H1 (cell line): ENCODE measurements around the gene RNU6-1. TPM values are rescaled to one million over a fixed set of nuclear protein-coding genes. Genes with fewer than 3 reads are reported as not detected.

Experiments used
- CTCF ChIA-PET: fragments of 300-600 bp; sonication (Branson Sonifier 250); formaldehyde crosslinking; loops from one replicate; lab custom pipeline; 2021; ENCODE audit not compliant: partially characterized antibody; lab: Charles Lee
- POLR2A ChIA-PET: fragments of 300-600 bp; sonication (Branson Sonifier 250); formaldehyde crosslinking; loops from one replicate; lab custom pipeline; 2021; ENCODE audit warnings: inconsistent platforms; ENCODE audit not compliant: partially characterized antibody; lab: Charles Lee
- DNase-seq, 2 experiments: peaks; one replicate each; pipeline versions ENCODE4 v3.0.0 to v3.0.0-alpha.2; 2010 to 2022; ENCODE audit warnings: low spot score in 2 of 2, low read depth in 1 of 2, mixed read lengths in 1 of 2
- FAIRE-seq: peaks from 2 replicates; lab custom pipeline; 2011; peaks lifted over from hg19 to GRCh38; lab: Jason Lieb, UNC
- H2AFZ ChIP-seq: 2 replicates; pipeline ENCODE4 v1.8.1; 2012; ENCODE audit warnings: low read length, inconsistent platforms
- H2AK5ac ChIP-seq: 2 replicates; pipeline ENCODE4 v1.6.1; 2013; ENCODE audit warnings: low read depth, low read length
- H2BK120ac ChIP-seq: replicated peaks from 2 replicates; pipeline ENCODE3; 2013; ENCODE audit warnings: low read depth, low read length, inconsistent platforms
- H2BK12ac ChIP-seq: 2 replicates; pipeline ENCODE4 v1.6.1; 2013; ENCODE audit warnings: low read depth, low read length
- H2BK15ac ChIP-seq: 2 replicates; pipeline ENCODE4 v1.6.1; 2013; ENCODE audit warnings: low read length
- H2BK20ac ChIP-seq: 2 replicates; pipeline ENCODE4 v1.6.1; 2013; ENCODE audit warnings: low read length
- H2BK5ac ChIP-seq: 2 replicates; pipeline ENCODE4 v1.6.1; 2013; ENCODE audit warnings: low read depth, low read length
- H3K14ac ChIP-seq: 2 replicates; pipeline ENCODE4 v1.6.1; 2013; ENCODE audit warnings: inconsistent platforms; ENCODE audit not compliant: insufficient read length
- H3K18ac ChIP-seq: 2 replicates; pipeline ENCODE4 v1.6.1; 2013; ENCODE audit warnings: low read length; ENCODE audit errors: extremely low read depth
- H3K23ac ChIP-seq: 2 replicates; pipeline ENCODE4 v1.6.1; 2013; ENCODE audit warnings: inconsistent platforms; ENCODE audit not compliant: insufficient read length
- H3K23me2 ChIP-seq: 2 replicates; pipeline ENCODE4 v1.6.1; 2013; ENCODE audit warnings: low read depth, low read length
- H3K27ac ChIP-seq: 2 replicates; pipeline ENCODE4 v1.6.1; 2011; ENCODE audit warnings: low read depth, low read length, inconsistent platforms
- H3K27me3 ChIP-seq, 4 experiments: replicated peaks in 1 of 4; 1 replicate in 1 of 4; 2 replicates in 3 of 4; pipeline versions ENCODE4 v1.6.1 to v1.8.1; 2011 to 2013; ENCODE audit warnings: low read length in 3 of 4, mild to moderate bottlenecking in 3 of 4, inconsistent platforms in 2 of 4, mixed read lengths in 2 of 4, moderate library complexity in 1 of 4; ENCODE audit not compliant: control insufficient read depth in 3 of 4, insufficient read depth in 3 of 4; ENCODE audit errors: extremely low read depth in 1 of 4
- H3K36me3 ChIP-seq, 4 experiments: 2 replicates each; pipeline versions ENCODE4 v1.6.1 to v1.8.1; 2011 to 2013; ENCODE audit warnings: mild to moderate bottlenecking in 4 of 4, low read length in 3 of 4, moderate library complexity in 2 of 4, control low read depth in 1 of 4, inconsistent platforms in 1 of 4; ENCODE audit not compliant: insufficient read depth in 4 of 4, control insufficient read depth in 2 of 4
- H3K4ac ChIP-seq: replicated peaks from 2 replicates; pipeline ENCODE3; 2013; ENCODE audit warnings: low read length, low read depth, mixed read lengths, inconsistent platforms; ENCODE audit not compliant: insufficient read length
- H3K4me1 ChIP-seq, 4 experiments: replicated peaks in 1 of 4; 1 replicate in 1 of 4; 2 replicates in 3 of 4; pipeline versions ENCODE4 v1.6.1 to v1.8.1; 2011 to 2013; ENCODE audit warnings: low read length in 3 of 4, inconsistent platforms in 2 of 4, mixed read lengths in 1 of 4; ENCODE audit not compliant: insufficient read depth in 4 of 4, control insufficient read depth in 3 of 4
- H3K4me2 ChIP-seq, 2 experiments: 2 replicates each; pipeline versions ENCODE4 v1.6.1 to v1.8.1; 2011 to 2013; ENCODE audit warnings: low read depth in 2 of 2, low read length in 2 of 2, control low read depth in 1 of 2, inconsistent platforms in 1 of 2, mild to moderate bottlenecking in 1 of 2; ENCODE audit not compliant: insufficient read depth in 1 of 2
- H3K4me3 ChIP-seq, 4 experiments: fragments of 200-600, 300-600 bp in 1 of 4; sonication (generic), shearing (Covaris generic), sonication (Bioruptor Twin) in 1 of 4; 2 replicates each; pipeline versions ENCODE4 v1.5.1 to v1.8.1; 2011 to 2016; ENCODE audit warnings: low read length in 4 of 4, low read depth in 3 of 4, control low read depth in 2 of 4, inconsistent platforms in 2 of 4, mild to moderate bottlenecking in 2 of 4, mixed read lengths in 1 of 4, moderate library complexity in 1 of 4; ENCODE audit not compliant: insufficient read depth in 2 of 4; ENCODE audit errors: extremely low read depth in 1 of 4
- H3K56ac ChIP-seq: replicated peaks from 2 replicates; pipeline ENCODE3; 2013; ENCODE audit warnings: low read depth, mild to moderate bottlenecking, mixed read lengths, low read length, inconsistent platforms; ENCODE audit not compliant: insufficient read length
- H3K79me1 ChIP-seq: 2 replicates; pipeline ENCODE4 v1.6.1; 2013; ENCODE audit warnings: low read depth, low read length, control low read depth
- H3K79me2 ChIP-seq, 2 experiments: 2 replicates each; pipeline versions ENCODE4 v1.6.1 to v1.8.1; 2012 to 2013; ENCODE audit warnings: low read length in 2 of 2, mild to moderate bottlenecking in 2 of 2, inconsistent platforms in 1 of 2; ENCODE audit not compliant: insufficient read depth in 2 of 2, control insufficient read depth in 1 of 2
- H3K9ac ChIP-seq, 4 experiments: replicated peaks in 1 of 4; 1 replicate in 1 of 4; 2 replicates in 3 of 4; pipeline versions ENCODE4 v1.6.1 to v1.8.1; 2011 to 2013; ENCODE audit warnings: low read depth in 3 of 4, low read length in 3 of 4, control low read depth in 2 of 4, mild to moderate bottlenecking in 2 of 4, moderate library complexity in 2 of 4, inconsistent platforms in 1 of 4; ENCODE audit errors: extremely low read depth in 1 of 4
- H3K9me3 ChIP-seq, 2 experiments: 2 replicates each; pipeline versions ENCODE4 v1.6.1 to v1.8.1; 2012 to 2013; ENCODE audit warnings: mild to moderate bottlenecking in 2 of 2, moderate library complexity in 2 of 2, control low read depth in 1 of 2, inconsistent platforms in 1 of 2, low read depth in 1 of 2, low read length in 1 of 2, mixed read lengths in 1 of 2; ENCODE audit not compliant: insufficient read depth in 2 of 2
- H4K20me1 ChIP-seq, 2 experiments: replicated peaks in 1 of 2; 2 replicates each; pipeline versions ENCODE3 to v1.8.1; 2011 to 2013; ENCODE audit warnings: inconsistent platforms in 2 of 2, low read length in 2 of 2, mild to moderate bottlenecking in 1 of 2; ENCODE audit not compliant: insufficient read depth in 2 of 2, control insufficient read depth in 1 of 2
- H4K5ac ChIP-seq: 2 replicates; pipeline ENCODE4 v1.6.1; 2013; ENCODE audit warnings: low read length, low read depth, mixed read lengths, inconsistent platforms; ENCODE audit not compliant: insufficient read length
- H4K8ac ChIP-seq: 2 replicates; pipeline ENCODE4 v1.8.0; 2013; ENCODE audit warnings: mild to moderate bottlenecking, moderate library complexity, low read length, inconsistent platforms; ENCODE audit not compliant: insufficient read depth; ENCODE audit errors: extremely low read depth
- H4K91ac ChIP-seq: replicated peaks from 2 replicates; pipeline ENCODE3; 2013; ENCODE audit warnings: low read length, mixed read lengths, inconsistent platforms; ENCODE audit not compliant: insufficient read length
- CREB1 ChIP-seq: IDR thresholded peaks from 2 replicates; pipeline ENCODE4 v1.6.1; 2012; ENCODE audit warnings: inconsistent platforms
- EP300 ChIP-seq, 2 experiments: IDR thresholded peaks; 1 replicate in 1 of 2; 2 replicates in 1 of 2; pipeline ENCODE4 v1.6.1; 2011 to 2012; ENCODE audit warnings: low read depth in 2 of 2, low read length in 2 of 2, mild to moderate bottlenecking in 2 of 2, borderline replicate concordance in 1 of 2, inconsistent platforms in 1 of 2, moderate library complexity in 1 of 2
- GTF2F1 ChIP-seq: IDR thresholded peaks from 2 replicates; pipeline ENCODE4 v1.6.1; 2012; ENCODE audit warnings: low read depth, low read length, improper control_type of control experiment, borderline replicate concordance
- HDAC2 ChIP-seq, 2 experiments: fragments of 300-600 bp in 1 of 2; sonication (generic) in 1 of 2; IDR thresholded peaks; 2 replicates each; pipeline ENCODE4 v1.6.1; 2011 to 2012; ENCODE audit warnings: low read depth in 2 of 2, low read length in 2 of 2, mild to moderate bottlenecking in 2 of 2, moderate library complexity in 2 of 2, borderline replicate concordance in 1 of 2, inconsistent platforms in 1 of 2
- KDM4A ChIP-seq: IDR thresholded peaks from one replicate; pipeline ENCODE4 v1.7.1; 2012; ENCODE audit warnings: low read depth, mild to moderate bottlenecking, moderate library complexity, low read length, inconsistent platforms; ENCODE audit not compliant: severe bottlenecking
- MAFK ChIP-seq: IDR thresholded peaks from 2 replicates; pipeline ENCODE4 v1.6.1; 2012; ENCODE audit warnings: low read depth, mild to moderate bottlenecking, improper control_type of control experiment, low read length
- RBBP5 ChIP-seq: IDR thresholded peaks from 2 replicates; pipeline ENCODE4 v1.7.1; 2012; ENCODE audit warnings: low read depth, mild to moderate bottlenecking, inconsistent platforms, low read length, moderate library complexity, borderline replicate concordance
- SIRT6 ChIP-seq: IDR thresholded peaks from one replicate; pipeline ENCODE4 v1.7.1; 2012; ENCODE audit warnings: low read length, inconsistent platforms
- SP4 ChIP-seq: IDR thresholded peaks from 2 replicates; pipeline ENCODE4 v1.6.1; 2012; ENCODE audit warnings: low read length, inconsistent platforms
- TBP ChIP-seq: IDR thresholded peaks from 2 replicates; pipeline ENCODE4 v1.6.1; 2011; ENCODE audit warnings: low read depth, low read length, improper control_type of control experiment
- TCF12 ChIP-seq: IDR thresholded peaks from 2 replicates; pipeline ENCODE4 v1.6.1; 2011; ENCODE audit warnings: low read depth, mild to moderate bottlenecking, low read length
- WGBS, 2 experiments: shearing (Covaris generic) in 1 of 2; methylation state at CpG; one replicate each; pipeline versions ENCODE4 v1.1.6 to v1.1.7; 2013 to 2015; ENCODE audit warnings: low lambda C conversion rate in 2 of 2, mixed read lengths in 2 of 2, inconsistent platforms in 1 of 2, low coverage in 1 of 2, missing lambda C conversion rate in 1 of 2; ENCODE audit not compliant: insufficient replicate concordance in 2 of 2, insufficient coverage in 1 of 2, insufficient read length in 1 of 2; ENCODE audit errors: extremely low coverage in 1 of 2, missing lambda C conversion rate in 1 of 2; 5-methylcytosine and 5-hydroxymethylcytosine counted together
- polyA plus RNA-seq, 7 experiments: library from polyadenylated mRNA; depleted of rRNA in 3 of 7; stranded (reverse) in 5 of 7; unstranded in 2 of 7; fragments of >200 nt in 5 of 7; fragments of 200-250 nt in 2 of 7; gene quantifications; 1 replicate in 5 of 7; 2 replicates in 1 of 7; 4 replicates in 1 of 7; pipeline versions ENCODE4 v1.2.1 to v1.2.3, GENCODE V29; 2011 to 2013; ENCODE audit warnings: missing spikeins in 2 of 7, mixed read lengths in 2 of 7
- total RNA-seq: library from RNA; stranded (reverse); fragmentation: NEBNext Ultra II Directional; extraction: Animal tissue kit (Norgen Biotek cat#: 25700); gene quantifications from 2 replicates; pipeline ENCODE4 v1.2.1, GENCODE V29; 2021

The RNU6-1 gene
- total and polyA plus RNA-seq, 2 of the 8 experiments (the other 6 are each of a cell fraction or from before 2014, with no cell fraction given): not detected

- Histone ChIP-seq H2AK5ac (no peak overlapping the region), H3K4ac (no peak overlapping the region), H2BK120ac (no peak overlapping the region), H3K27me3 (peaks cover 0 to 4% (median 1%) of the 10 kb centered on the region in 4 experiments; a peak in 3 of 7 replicates), H3K79me2 (no peaks in the 10 kb centered on the region), H3K4me2 (peak overlapping the region; percentile 35 to 77; a peak in 3 of 4 replicates), H3K23ac (no peak overlapping the region), H3K4me1 (peaks cover 0 to 15% (median 5%) of the 10 kb centered on the region in 4 experiments; a peak in 5 of 7 replicates), H3K4me3 (peak overlapping the region; percentile 12 to 54 (median 46); a peak in 5 of 8 replicates), H3K9me3 (no peaks in the 10 kb centered on the region), H3K9ac (0 out of 7 replicates have a peak overlapping the region, but pooled peaks of 1 of the 4 experiments have one; percentile 9), H2AFZ (peak overlapping the region; percentile 77), H3K36me3 (no peaks in the 10 kb centered on the region), H4K20me1 (no peaks in the 10 kb centered on the region), H3K18ac (peak overlapping the region; percentile 94), H2BK12ac (no peak overlapping the region), H2BK20ac (no peak overlapping the region), H3K56ac (no peak overlapping the region), H4K91ac (no peak overlapping the region), H2BK15ac (no peak overlapping the region), H3K14ac (no peak overlapping the region), H3K27ac (no peak overlapping the region), H4K8ac (peak overlapping the region; percentile 66), H3K23me2 (no peaks in the 10 kb centered on the region; the same call in 1 of the 2 replicates), H4K5ac (no peak overlapping the region), H3K79me1 (no peaks in the 10 kb centered on the region), H2BK5ac (no peak overlapping the region)
- 2% methylated on average over 36 of the region's 41 CpGs; no CpG with 5 or more reads in 1 of the 2 experiments for WGBS, 2 experiments
- CTCF ChIA-PET: interaction anchor here (0.5 to 2.7 kb wide), 38 partner anchors 8 to 1061 kb away, joined by 3 to 33 read pairs (median 4); no protein-coding TSS in a partner anchor
- peak in 1 of 2 experiments; percentile 86 for DNase-seq
- no peak for FAIRE-seq
- POLR2A ChIA-PET: interaction anchor here (0.6 to 2.9 kb wide), 11 partner anchors 10 to 365 kb away, joined by 3 to 10 read pairs (median 4); partner anchors contain the start of gene PIAS1
- TF ChIP-seq CREB1: peak; percentile 44; the same call in 1 of the 2 replicates
- no peak for TF ChIP-seq SIRT6
- no peak for TF ChIP-seq EP300 (IDR thresholded peaks at IDR 0.05; ENCODE audit: borderline replicate concordance in 1 of 2, low read depth in 2 of 2, low read length in 2 of 2)
- peak; percentile 86; the same call in 1 of the 2 replicates for TF ChIP-seq RBBP5
- TF ChIP-seq TBP: 0 out of 2 replicates have a peak, but pooled peaks have one; percentile 51
- TF ChIP-seq SP4: peak; percentile 79; the same call in 1 of the 2 replicates
- no peak for TF ChIP-seq MAFK
- no peak for TF ChIP-seq GTF2F1
- TF ChIP-seq TCF12: no peak
- peak; percentile 68 for TF ChIP-seq KDM4A
- TF ChIP-seq HDAC2 (IDR thresholded peaks at IDR 0.05; ENCODE audit: borderline replicate concordance in 1 of 2, low read depth in 2 of 2, low read length in 2 of 2): 0 out of 4 replicates have a peak, but pooled peaks of 1 of the 2 experiments have one; percentile 42
Observed at GRCh38 chr15:67863442-67863987, 23.7 kb upstream of the RNU6-1 start.
